Measurements from ENCODE around the gene DISP3.

DNA sequence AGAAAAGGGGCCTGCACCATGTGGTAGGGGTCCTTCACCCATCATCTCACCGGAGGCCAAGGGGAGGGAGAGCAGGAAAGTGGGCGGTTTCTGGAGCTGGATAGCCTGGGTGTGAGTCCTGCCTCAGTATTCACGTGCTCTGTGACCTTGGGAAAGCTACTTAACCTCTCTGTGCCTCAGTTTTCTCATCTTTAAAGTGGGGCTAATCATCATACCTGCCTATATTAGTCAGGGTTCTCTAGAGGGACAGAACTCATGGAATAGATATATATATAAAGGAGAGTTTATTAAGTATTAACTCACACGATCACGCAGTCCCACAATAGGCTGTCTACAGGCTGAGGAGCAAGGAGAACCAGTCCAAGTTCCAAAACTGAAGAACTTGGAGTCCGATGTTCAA is 96.6 kb downstream of the DISP3 start:
- TF ChIP-seq CTCF (IDR thresholded peaks at IDR 0.05) = no peak
- TF ChIP-seq ZFX (IDR thresholded peaks at IDR 0.05; ENCODE audit: borderline replicate concordance) = no peak

Data from 22Rv1 (cell line).